Activated CD8-positive, alpha-beta T cell treated with anti-CD3 and anti-CD28 coated beads for 36 hours (primary cell): ENCODE data around the gene PPP1CA. TPM values are rescaled to one million over a fixed set of nuclear protein-coding genes. Genes with fewer than 3 reads are reported as not detected.
A peak's percentile ranks its signal among the peaks of the same experiment; 100 is the strongest.

Experiments used
- ATAC-seq: fragments of 200-7000 bp; cut with Tn5 transposase; one replicate; pipeline ENCODE4 v1.10.0; 2021; ENCODE audit warnings: mild to moderate bottlenecking, moderate library complexity
- CTCF ChIA-PET: fragments of 350-600 bp; sonication (Branson Sonifier 250); formaldehyde crosslinking; loops from one replicate; lab custom pipeline; 2021; ENCODE audit warnings: antibody characterized with exemption; lab: Charles Lee
- POLR2A ChIA-PET: fragments of 350-600 bp; sonication (Branson Sonifier 250); formaldehyde crosslinking; loops from one replicate; lab custom pipeline; 2021; ENCODE audit warnings: antibody characterized with exemption; lab: Charles Lee
- DNase-seq: peaks from one replicate; pipeline ENCODE4 v3.0.0-alpha.2; 2020
- H3K27ac Mint-ChIP-seq: one replicate; pipeline ENCODE4 v1.8.0; 2021; ENCODE audit warnings: mild to moderate bottlenecking, mixed read lengths
- H3K27me3 Mint-ChIP-seq: one replicate; pipeline ENCODE4 v1.8.0; 2021; ENCODE audit warnings: mixed read lengths
- H3K36me3 Mint-ChIP-seq: one replicate; pipeline ENCODE4 v1.8.0; 2021; ENCODE audit warnings: low read depth, mixed read lengths
- H3K4me1 Mint-ChIP-seq: one replicate; pipeline ENCODE4 v1.8.0; 2021; ENCODE audit warnings: low read depth, mixed read lengths
- H3K4me3 Mint-ChIP-seq: one replicate; pipeline ENCODE4 v1.8.0; 2021; ENCODE audit warnings: mild to moderate bottlenecking, moderate library complexity, mixed read lengths
- H3K9me3 Mint-ChIP-seq: one replicate; pipeline ENCODE4 v1.8.0; 2021; ENCODE audit warnings: mixed read lengths
- CTCF ChIP-seq: fragments of 200-600 bp; IDR thresholded peaks from one replicate; pipeline ENCODE4 v1.8.0; 2022; ENCODE audit warnings: antibody characterized with exemption, mild to moderate bottlenecking
- intact Hi-C: fragments of 100-400 bp; cut with micrococcal nuclease; formaldehyde crosslinking; loops from one replicate; pipeline ENCODE4 v1.10.0; 2022
- total RNA-seq, 2 experiments: library from RNA; stranded (reverse); gene quantifications; one replicate each; pipeline ENCODE4 v1.2.3, GENCODE V29; 2021

PPP1CA gene
- total RNA-seq, 2 experiments from 2014 or later: 249 to 258 TPM

DNA sequence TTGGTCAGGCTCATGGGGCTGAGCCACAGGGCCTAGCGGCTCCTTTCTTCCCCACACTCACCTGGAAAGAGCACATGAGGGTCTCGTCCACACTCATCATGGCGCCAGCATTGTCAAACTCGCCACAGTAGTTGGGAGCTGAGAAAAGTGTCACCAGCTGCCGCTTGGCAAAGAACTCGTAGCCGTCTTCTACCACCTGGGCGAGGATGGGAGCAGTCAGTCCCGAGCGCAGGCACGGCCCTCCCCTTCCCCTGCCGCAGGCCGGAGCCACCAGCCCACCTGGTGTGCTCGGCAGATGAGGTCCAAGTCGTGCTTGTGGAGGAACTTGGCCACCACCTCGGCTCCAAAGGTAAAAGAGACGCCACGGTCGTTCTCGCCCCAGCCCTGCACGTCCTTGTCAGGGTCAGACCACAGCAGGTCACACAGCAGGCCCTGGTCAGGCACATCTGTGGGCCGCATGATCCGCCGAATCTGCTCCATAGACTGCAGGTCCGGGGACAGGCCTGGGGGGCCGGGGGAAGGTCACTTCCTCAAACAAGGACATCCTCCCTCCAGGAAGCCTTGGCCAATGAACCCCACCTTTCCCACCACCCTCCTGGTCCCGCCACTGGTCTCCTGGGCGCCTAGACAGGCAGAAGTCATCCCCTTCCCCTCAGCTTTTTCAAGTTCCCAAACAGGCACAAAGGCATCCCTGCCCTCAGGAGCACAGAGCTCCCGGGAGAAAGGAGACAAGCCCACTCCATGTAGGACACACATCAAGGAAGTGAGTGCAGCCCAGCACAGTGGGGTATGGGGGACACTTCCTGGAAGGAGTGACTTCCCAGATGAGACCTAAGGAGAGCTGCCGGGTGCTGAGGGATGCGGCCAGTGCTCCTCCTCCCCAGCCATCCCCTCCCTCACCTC lies 2.7 kb downstream of the PPP1CA start:
- Mint-ChIP-seq H3K4me3 (peak overlapping the region; percentile 36), H3K36me3 (peaks cover 40% of the 10 kb centered on the region), H3K9me3 (no peaks in the 10 kb centered on the region), H3K27me3 (no peaks in the 10 kb centered on the region), H3K4me1 (peaks cover 41% of the 10 kb centered on the region), H3K27ac (peak overlapping the region; percentile 46)
- ChIA-PET POLR2A (interaction anchor here (1.1 to 7.9 kb wide), 6 partner anchors 9 to 96 kb away, joined by 3 to 130 read pairs (median 10); partner anchors contain the start of gene PTPRCAP), CTCF (interaction anchor here (2.7 kb wide), 1 partner anchor 7 kb away, joined by 18 read pairs; the partner anchor contains the start of gene RAD9A)
- ATAC-seq (no peak), DNase-seq (no peak)
- no peak for TF ChIP-seq CTCF
- intact Hi-C loops: no loop called here

DNA sequence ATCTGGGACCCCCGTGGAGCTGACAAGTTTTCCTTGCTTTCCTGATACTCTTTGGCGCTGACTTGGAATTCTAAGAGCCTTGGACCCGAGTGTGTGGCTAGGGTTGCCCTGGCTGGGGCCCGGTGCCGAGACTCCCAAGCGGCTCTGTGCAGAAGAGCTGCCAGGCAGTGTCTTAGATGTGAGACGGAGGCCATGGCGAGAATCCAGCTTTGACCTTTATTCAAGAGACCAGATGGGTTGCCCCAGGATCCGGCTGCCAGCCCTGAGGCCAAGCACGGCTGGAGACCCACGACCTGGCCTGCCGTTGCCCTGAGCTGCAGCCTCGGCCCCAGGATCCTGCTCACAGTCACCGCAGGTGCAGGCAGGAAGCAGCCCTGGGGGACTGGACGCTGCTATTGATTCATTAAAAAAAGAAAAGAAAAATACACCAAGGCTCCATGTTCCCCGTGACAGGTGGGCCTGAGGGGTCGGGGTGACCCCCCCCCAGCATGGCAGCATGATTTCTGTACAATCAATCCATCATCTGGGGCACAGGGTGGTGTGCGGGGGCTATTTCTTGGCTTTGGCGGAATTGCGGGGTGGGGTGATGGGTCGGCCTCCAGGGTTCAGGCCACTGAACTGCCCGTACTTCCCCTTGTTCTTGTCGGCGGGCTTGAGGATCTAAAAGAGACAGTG lies 3.5 kb downstream of the PPP1CA start:
- H3K36me3 Mint-ChIP-seq: peaks cover 42% of the 10 kb centered on the region
- no peak for DNase-seq
- no peaks in the 10 kb centered on the region for H3K27me3 Mint-ChIP-seq
- ChIA-PET POLR2A (interaction anchor here (0.7 to 7.9 kb wide), 5 partner anchors 10 to 96 kb away, joined by 3 to 28 read pairs (median 3); partner anchors contain the start of gene PTPRCAP), CTCF (no interaction called here)
- H3K4me3 Mint-ChIP-seq: no peak overlapping the region
- H3K9me3 Mint-ChIP-seq: no peaks in the 10 kb centered on the region
- intact Hi-C loops: no loop called here
- no peak for ATAC-seq
- no peak for TF ChIP-seq CTCF
- H3K4me1 Mint-ChIP-seq: peaks cover 44% of the 10 kb centered on the region
- peak overlapping the region; percentile 66 for H3K27ac Mint-ChIP-seq

GRCh38 chr11:67397536-67397935 lies 4.1 kb downstream of the PPP1CA start:
- CTCF ChIA-PET: no interaction called here
- ATAC-seq: no peak
- intact Hi-C loops: no loop called here
- peaks cover 42% of the 10 kb centered on the region for H3K36me3 Mint-ChIP-seq
- DNase-seq: no peak
- peaks cover 45% of the 10 kb centered on the region for H3K4me1 Mint-ChIP-seq
- H3K27ac Mint-ChIP-seq: peak overlapping the region; percentile 66
- peak overlapping the region; percentile 19 for H3K4me3 Mint-ChIP-seq
- POLR2A ChIA-PET: interaction anchor here (0.7 to 7.9 kb wide), 4 partner anchors 11 to 80 kb away, joined by 3 to 28 read pairs (median 10); partner anchors contain the start of gene PTPRCAP
- no peak for TF ChIP-seq CTCF
- H3K27me3 Mint-ChIP-seq: no peaks in the 10 kb centered on the region
- no peaks in the 10 kb centered on the region for H3K9me3 Mint-ChIP-seq

DNA sequence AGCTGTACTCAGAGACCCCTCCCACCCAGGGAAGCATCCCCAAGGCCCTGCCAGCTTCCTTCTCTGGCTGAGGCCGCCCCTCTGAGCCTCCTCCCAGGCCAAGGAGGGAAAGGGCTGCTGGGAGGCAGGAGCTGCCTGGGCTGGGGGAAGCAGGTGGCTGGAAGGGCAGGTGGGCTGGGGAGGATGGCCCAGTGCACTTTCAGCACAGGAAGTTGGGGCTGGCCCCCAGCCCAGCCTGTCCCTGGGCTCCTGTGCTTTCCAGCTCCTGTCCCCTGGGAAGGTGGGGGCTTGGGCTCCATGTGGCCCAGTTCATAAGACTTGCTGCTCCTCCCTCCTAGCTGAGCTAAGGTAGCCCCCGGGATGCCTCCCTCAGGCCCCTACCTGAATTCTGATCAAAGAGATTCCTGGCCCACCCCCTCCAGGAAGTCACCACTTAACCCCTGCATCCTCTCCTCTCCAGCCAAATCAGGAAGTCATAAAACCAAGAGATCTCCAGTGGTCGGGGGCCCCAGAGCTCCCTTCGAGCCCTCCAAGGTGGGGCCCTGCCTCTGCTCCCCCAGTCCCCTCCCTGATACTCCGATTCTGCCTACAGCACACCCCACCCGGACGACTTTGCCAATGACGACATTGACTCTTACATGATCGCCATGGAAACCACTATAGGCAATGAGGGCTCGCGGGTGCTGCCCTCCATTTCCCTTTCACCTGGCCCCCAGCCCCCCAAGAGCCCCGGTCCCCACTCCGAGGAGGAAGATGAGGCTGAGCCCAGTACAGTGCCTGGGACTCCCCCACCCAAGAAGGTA lies 4.9 kb downstream of the PPP1CA start:
- Mint-ChIP-seq H3K27me3 (no peaks in the 10 kb centered on the region), H3K36me3 (peaks cover 44% of the 10 kb centered on the region), H3K9me3 (no peaks in the 10 kb centered on the region), H3K27ac (peak overlapping the region; percentile 92), H3K4me3 (peak overlapping the region; percentile 20), H3K4me1 (peaks cover 46% of the 10 kb centered on the region)
- TF ChIP-seq CTCF: no peak
- DNase-seq (peak; percentile 40), ATAC-seq (no peak)
- ChIA-PET POLR2A (interaction anchor here (0.6 to 7.9 kb wide), 7 partner anchors 10 to 135 kb away, joined by 3 to 28 read pairs (median 4); partner anchors contain the start of gene PTPRCAP), CTCF (interaction anchor here (0.7 to 6.1 kb wide), 5 partner anchors 8 to 86 kb away, joined by 3 to 36 read pairs (median 4); partner anchors contain the start of gene AIP)
- intact Hi-C loops: no loop called here
